Neuronal stem cell (in vitro differentiated cells): ENCODE measurements around the gene NCF4.

Source experiments
- DNase-seq: peaks from one replicate; pipeline ENCODE4 v3.0.0-alpha.2; 2013; ENCODE audit warnings: low spot score
- H2AFZ ChIP-seq: one replicate; pipeline ENCODE4 v1.6.1; 2013; ENCODE audit warnings: mild to moderate bottlenecking, low read length, inconsistent platforms
- H2AK5ac ChIP-seq: 2 replicates; pipeline ENCODE4 v1.6.1; 2013; ENCODE audit warnings: low read depth, mild to moderate bottlenecking, inconsistent platforms, low read length, moderate library complexity, mixed read lengths
- H2BK120ac ChIP-seq: 2 replicates; pipeline ENCODE4 v1.6.1; 2013; ENCODE audit warnings: low read depth, mild to moderate bottlenecking, inconsistent platforms, low read length, moderate library complexity, mixed read lengths
- H2BK12ac ChIP-seq: one replicate; pipeline ENCODE4 v1.6.1; 2013; ENCODE audit warnings: low read length, inconsistent platforms
- H2BK15ac ChIP-seq: 2 replicates; pipeline ENCODE4 v1.6.1; 2013; ENCODE audit warnings: mild to moderate bottlenecking, low read length, inconsistent platforms, mixed read lengths
- H2BK5ac ChIP-seq: one replicate; pipeline ENCODE4 v1.6.1; 2013; ENCODE audit warnings: inconsistent platforms, mild to moderate bottlenecking, low read length, moderate library complexity
- H3K14ac ChIP-seq: one replicate; pipeline ENCODE4 v1.6.1; 2013; ENCODE audit warnings: low read length, inconsistent platforms
- H3K18ac ChIP-seq: 2 replicates; pipeline ENCODE4 v1.6.1; 2013; ENCODE audit warnings: low read length, inconsistent platforms
- H3K23ac ChIP-seq: 2 replicates; pipeline ENCODE4 v1.6.1; 2013; ENCODE audit warnings: low read depth, mild to moderate bottlenecking, mixed read lengths, low read length, inconsistent platforms; ENCODE audit not compliant: poor library complexity
- H3K27ac ChIP-seq: replicated peaks from 3 replicates; pipeline ENCODE4 v1.5.1; 2013; ENCODE audit warnings: low read length, inconsistent platforms
- H3K27me3 ChIP-seq, 3 experiments: 2 replicates each; pipeline ENCODE4 v1.6.1; 2013; ENCODE audit warnings: low read length in 3 of 3, mild to moderate bottlenecking in 2 of 3, inconsistent platforms in 1 of 3, low read depth in 1 of 3, mixed read lengths in 1 of 3, moderate library complexity in 1 of 3; ENCODE audit not compliant: control insufficient read depth in 3 of 3, insufficient read depth in 3 of 3
- H3K36me3 ChIP-seq, 2 donors: replicated peaks in 1 of 2; 2 replicates each; pipeline ENCODE4 v1.6.1; 2013; ENCODE audit warnings: low read length in 2 of 2; ENCODE audit not compliant: control insufficient read depth in 2 of 2, insufficient read depth in 2 of 2
- H3K4ac ChIP-seq: 2 replicates; pipeline ENCODE4 v1.6.1; 2013; ENCODE audit warnings: inconsistent platforms, mild to moderate bottlenecking, low read length, moderate library complexity
- H3K4me1 ChIP-seq, 2 donors: 1 replicate in 1 of 2; 2 replicates in 1 of 2; pipeline ENCODE4 v1.6.1; 2013; ENCODE audit warnings: low read length in 2 of 2, low read depth in 1 of 2; ENCODE audit not compliant: control insufficient read depth in 2 of 2, insufficient read depth in 1 of 2
- H3K4me2 ChIP-seq: one replicate; pipeline ENCODE4 v1.6.1; 2013; ENCODE audit warnings: mild to moderate bottlenecking, low read length, inconsistent platforms; ENCODE audit not compliant: insufficient read depth, poor library complexity, severe bottlenecking
- H3K4me3 ChIP-seq, 2 donors: 2 replicates each; pipeline ENCODE4 v1.5.1; 2013; ENCODE audit warnings: low read length in 2 of 2, mild to moderate bottlenecking in 2 of 2, inconsistent platforms in 1 of 2, moderate library complexity in 1 of 2
- H3K79me1 ChIP-seq: one replicate; pipeline ENCODE4 v1.6.1; 2013; ENCODE audit warnings: low read depth, mild to moderate bottlenecking, inconsistent platforms, low read length, moderate library complexity
- H3K9ac ChIP-seq: one replicate; pipeline ENCODE4 v1.6.1; 2013; ENCODE audit warnings: mild to moderate bottlenecking, low read depth, low read length, inconsistent platforms; ENCODE audit not compliant: poor library complexity
- H3K9me3 ChIP-seq, 2 donors: replicated peaks in 1 of 2; 2 replicates each; pipeline versions ENCODE3 to v1.6.1; 2013; ENCODE audit warnings: low read length in 2 of 2, mild to moderate bottlenecking in 2 of 2, inconsistent platforms in 1 of 2, low read depth in 1 of 2, mixed read lengths in 1 of 2, moderate library complexity in 1 of 2; ENCODE audit not compliant: control insufficient read depth in 2 of 2, insufficient read depth in 1 of 2
- H4K8ac ChIP-seq: one replicate; pipeline ENCODE4 v1.6.1; 2013; ENCODE audit warnings: low read depth, mild to moderate bottlenecking, inconsistent platforms, low read length, moderate library complexity
- H4K91ac ChIP-seq: one replicate; pipeline ENCODE4 v1.6.1; 2013; ENCODE audit warnings: low read length, low read depth, mild to moderate bottlenecking, inconsistent platforms; ENCODE audit not compliant: poor library complexity
- WGBS, 2 donors: extraction: QIAGEN DNeasy Blood & Tissue Kit; methylation state at CpG; one replicate each; pipeline ENCODE4 v1.1.7; 2013; ENCODE audit warnings: missing lambda C conversion rate in 2 of 2, mixed read lengths in 1 of 2; ENCODE audit not compliant: insufficient read length in 2 of 2, insufficient replicate concordance in 1 of 2; ENCODE audit errors: extremely low coverage in 2 of 2; 5-methylcytosine and 5-hydroxymethylcytosine counted together

NCF4 gene

DNA sequence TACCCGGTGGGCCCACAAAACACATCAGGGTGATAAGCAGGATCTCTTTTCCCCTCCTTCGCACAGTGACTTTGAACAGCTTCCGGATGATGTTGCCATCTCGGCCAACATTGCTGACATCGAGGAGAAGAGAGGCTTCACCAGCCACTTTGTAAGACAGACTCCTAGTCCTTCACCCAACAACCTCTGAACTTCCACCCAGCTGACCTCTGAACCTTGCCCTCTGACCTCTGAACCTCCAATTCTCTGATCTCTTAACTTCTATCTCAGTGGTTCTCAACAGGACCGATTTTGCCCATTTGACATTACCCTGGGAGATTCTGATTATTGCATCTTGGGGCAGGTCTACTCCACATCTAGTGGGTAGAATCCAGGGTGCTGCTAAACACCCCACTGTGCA is 3.2 kb downstream of the NCF4 start:
- no peaks in the 10 kb centered on the region for H3K4me1 ChIP-seq
- no peak overlapping the region for H3K14ac ChIP-seq
- no peaks in the 10 kb centered on the region for H3K36me3 ChIP-seq
- no peak overlapping the region for H3K4me2 ChIP-seq
- DNase-seq, result no peak
- H2BK5ac ChIP-seq, result no peak overlapping the region
- H2BK15ac ChIP-seq, result no peak overlapping the region
- H4K91ac ChIP-seq, result no peak overlapping the region
- no peak overlapping the region for H2BK120ac ChIP-seq
- H3K4ac ChIP-seq, result no peak overlapping the region
- no peak overlapping the region for H3K4me3 ChIP-seq
- H3K18ac ChIP-seq, result no peak overlapping the region
- H2AK5ac ChIP-seq, result no peak overlapping the region
- no peak overlapping the region for H2BK12ac ChIP-seq
- H3K23ac ChIP-seq, result no peak overlapping the region
- no peak overlapping the region for H2AFZ ChIP-seq
- H3K27ac ChIP-seq, result no peak overlapping the region
- H3K79me1 ChIP-seq, result no peaks in the 10 kb centered on the region
- H4K8ac ChIP-seq, result no peak overlapping the region
- WGBS, 2 donors, result no CpG with 5 or more reads among the region's 6 CpGs
- no peaks in the 10 kb centered on the region for H3K9me3 ChIP-seq
- peaks cover 0 to 44% (median 0%) of the 10 kb centered on the region in 3 experiments for H3K27me3 ChIP-seq
- no peak overlapping the region for H3K9ac ChIP-seq

DNA sequence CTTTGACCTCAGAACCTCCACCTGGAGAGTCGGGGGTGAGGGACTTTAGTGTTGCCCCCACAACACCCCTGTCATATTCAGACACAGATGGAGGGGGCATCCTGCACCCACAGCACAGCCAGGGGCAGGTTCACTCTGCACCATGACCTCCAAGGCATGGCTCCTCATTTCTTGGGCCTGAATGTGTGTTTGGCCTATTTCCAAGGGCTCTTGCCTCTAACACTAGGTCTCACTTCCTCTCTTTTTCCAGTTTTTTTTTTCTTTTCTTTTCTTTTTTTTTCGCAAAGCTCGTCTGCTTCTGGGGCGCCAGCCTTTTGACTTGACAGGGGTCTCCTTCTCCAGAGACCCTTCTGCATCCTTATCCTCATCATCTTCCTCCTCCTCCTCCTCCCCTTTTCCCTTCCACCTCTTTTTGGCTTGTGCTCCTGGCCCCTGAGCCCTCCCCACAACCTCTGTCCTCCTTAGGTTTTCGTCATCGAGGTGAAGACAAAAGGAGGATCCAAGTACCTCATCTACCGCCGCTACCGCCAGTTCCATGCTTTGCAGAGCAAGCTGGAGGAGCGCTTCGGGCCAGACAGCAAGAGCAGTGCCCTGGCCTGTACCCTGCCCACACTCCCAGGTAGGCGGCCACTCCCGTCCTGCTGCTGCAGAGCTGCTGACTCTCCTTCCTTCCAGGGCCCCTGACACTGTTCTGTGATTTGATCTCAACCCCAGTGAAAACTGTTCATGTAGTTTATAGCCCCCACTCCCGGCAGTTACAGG is 3.8 kb downstream of the NCF4 start:
- H3K27me3 ChIP-seq, result peaks cover 0 to 40% (median 0%) of the 10 kb centered on the region in 3 experiments
- WGBS, 2 donors, result no CpG with 5 or more reads among the region's 14 CpGs
- no peak overlapping the region for H4K91ac ChIP-seq
- H3K4me3 ChIP-seq, result no peak overlapping the region
- H2BK120ac ChIP-seq, result no peak overlapping the region
- no peak overlapping the region for H3K9ac ChIP-seq
- H3K23ac ChIP-seq, result peak overlapping the region; percentile 27
- H3K4me2 ChIP-seq, result no peak overlapping the region
- no peaks in the 10 kb centered on the region for H3K4me1 ChIP-seq
- H2BK12ac ChIP-seq, result no peak overlapping the region
- no peak overlapping the region for H2BK5ac ChIP-seq
- no peak overlapping the region for H3K27ac ChIP-seq
- H3K9me3 ChIP-seq, result no peaks in the 10 kb centered on the region
- no peak overlapping the region for H3K4ac ChIP-seq
- H2BK15ac ChIP-seq, result no peak overlapping the region
- no peak for DNase-seq
- no peaks in the 10 kb centered on the region for H3K36me3 ChIP-seq
- no peak overlapping the region for H2AK5ac ChIP-seq
- H3K14ac ChIP-seq, result no peak overlapping the region
- H3K18ac ChIP-seq, result no peak overlapping the region
- H3K79me1 ChIP-seq, result no peaks in the 10 kb centered on the region
- no peak overlapping the region for H2AFZ ChIP-seq
- H4K8ac ChIP-seq, result no peak overlapping the region

DNA sequence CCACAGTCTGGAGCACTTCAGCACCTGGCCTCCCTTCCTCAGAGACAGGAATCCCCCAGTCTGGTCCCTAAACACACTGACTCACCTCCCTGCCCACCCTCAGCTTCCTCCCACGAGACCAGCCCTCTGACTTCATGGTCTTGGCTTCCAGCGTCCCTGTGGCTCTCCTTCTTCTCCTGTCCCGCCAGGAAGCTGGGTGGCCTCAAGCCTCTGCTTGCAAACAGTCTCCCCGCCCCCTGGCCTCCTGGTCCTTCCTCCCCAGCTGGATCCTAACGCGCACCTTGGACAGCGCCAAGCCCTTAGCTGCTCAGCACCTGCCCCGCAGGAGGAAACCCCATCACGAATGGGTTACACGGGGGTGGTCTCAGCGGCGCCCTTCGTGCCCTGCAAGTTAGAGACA is 4.5 kb downstream of the NCF4 start:
- WGBS, 2 donors, result no CpG with 5 or more reads among the region's 13 CpGs
- H3K23ac ChIP-seq, result peak overlapping the region; percentile 27
- H3K9ac ChIP-seq, result no peak overlapping the region
- DNase-seq, result no peak
- H2BK5ac ChIP-seq, result no peak overlapping the region
- H2BK15ac ChIP-seq, result no peak overlapping the region
- no peak overlapping the region for H3K18ac ChIP-seq
- H3K27ac ChIP-seq, result no peak overlapping the region
- no peaks in the 10 kb centered on the region for H3K79me1 ChIP-seq
- no peak overlapping the region for H3K14ac ChIP-seq
- no peaks in the 10 kb centered on the region for H3K4me1 ChIP-seq
- no peak overlapping the region for H2AFZ ChIP-seq
- H3K4me3 ChIP-seq, result no peak overlapping the region
- H3K27me3 ChIP-seq, result peaks cover 0 to 40% (median 0%) of the 10 kb centered on the region in 3 experiments
- H3K36me3 ChIP-seq, result no peaks in the 10 kb centered on the region
- no peak overlapping the region for H3K4ac ChIP-seq
- H2AK5ac ChIP-seq, result no peak overlapping the region
- no peaks in the 10 kb centered on the region for H3K9me3 ChIP-seq
- no peak overlapping the region for H2BK120ac ChIP-seq
- H4K8ac ChIP-seq, result no peak overlapping the region
- no peak overlapping the region for H3K4me2 ChIP-seq
- no peak overlapping the region for H4K91ac ChIP-seq
- no peak overlapping the region for H2BK12ac ChIP-seq

DNA sequence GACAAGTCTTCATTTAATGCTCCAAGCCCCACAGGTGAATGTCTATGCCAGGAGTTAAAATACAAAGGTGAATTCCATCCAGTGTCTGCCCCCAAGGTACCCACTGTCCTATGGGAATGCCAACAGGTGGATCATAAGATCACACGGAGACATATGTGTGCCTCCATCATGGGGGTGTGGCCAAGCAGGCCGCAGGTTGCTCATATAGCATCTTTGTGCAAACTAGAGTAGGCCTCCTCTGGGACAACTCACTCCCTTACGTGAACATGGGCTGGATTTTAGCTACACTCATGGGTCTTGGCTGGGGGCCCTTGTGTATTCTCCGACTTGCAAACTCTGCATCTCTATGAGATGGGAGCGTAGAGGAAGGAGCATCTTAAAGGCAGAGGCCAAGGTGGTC is 6.9 kb downstream of the NCF4 start:
- no peak overlapping the region for H3K18ac ChIP-seq
- no peak overlapping the region for H2AK5ac ChIP-seq
- no CpG with 5 or more reads among the region's 5 CpGs for WGBS, 2 donors
- no peak overlapping the region for H4K91ac ChIP-seq
- no peak overlapping the region for H2AFZ ChIP-seq
- H2BK120ac ChIP-seq, result no peak overlapping the region
- no peak overlapping the region for H4K8ac ChIP-seq
- no peak overlapping the region for H2BK15ac ChIP-seq
- no peak overlapping the region for H3K4ac ChIP-seq
- H2BK5ac ChIP-seq, result no peak overlapping the region
- DNase-seq, result no peak
- H3K36me3 ChIP-seq, result no peaks in the 10 kb centered on the region
- no peaks in the 10 kb centered on the region for H3K9me3 ChIP-seq
- peaks cover 0 to 35% (median 0%) of the 10 kb centered on the region in 3 experiments for H3K27me3 ChIP-seq
- H3K9ac ChIP-seq, result no peak overlapping the region
- no peaks in the 10 kb centered on the region for H3K4me1 ChIP-seq
- H2BK12ac ChIP-seq, result no peak overlapping the region
- H3K27ac ChIP-seq, result no peak overlapping the region
- H3K4me2 ChIP-seq, result no peak overlapping the region
- no peak overlapping the region for H3K14ac ChIP-seq
- no peak overlapping the region for H3K23ac ChIP-seq
- no peaks in the 10 kb centered on the region for H3K79me1 ChIP-seq
- H3K4me3 ChIP-seq, result no peak overlapping the region
